Measurements from ENCODE around the gene DDB1.

DDB1 gene

DNA sequence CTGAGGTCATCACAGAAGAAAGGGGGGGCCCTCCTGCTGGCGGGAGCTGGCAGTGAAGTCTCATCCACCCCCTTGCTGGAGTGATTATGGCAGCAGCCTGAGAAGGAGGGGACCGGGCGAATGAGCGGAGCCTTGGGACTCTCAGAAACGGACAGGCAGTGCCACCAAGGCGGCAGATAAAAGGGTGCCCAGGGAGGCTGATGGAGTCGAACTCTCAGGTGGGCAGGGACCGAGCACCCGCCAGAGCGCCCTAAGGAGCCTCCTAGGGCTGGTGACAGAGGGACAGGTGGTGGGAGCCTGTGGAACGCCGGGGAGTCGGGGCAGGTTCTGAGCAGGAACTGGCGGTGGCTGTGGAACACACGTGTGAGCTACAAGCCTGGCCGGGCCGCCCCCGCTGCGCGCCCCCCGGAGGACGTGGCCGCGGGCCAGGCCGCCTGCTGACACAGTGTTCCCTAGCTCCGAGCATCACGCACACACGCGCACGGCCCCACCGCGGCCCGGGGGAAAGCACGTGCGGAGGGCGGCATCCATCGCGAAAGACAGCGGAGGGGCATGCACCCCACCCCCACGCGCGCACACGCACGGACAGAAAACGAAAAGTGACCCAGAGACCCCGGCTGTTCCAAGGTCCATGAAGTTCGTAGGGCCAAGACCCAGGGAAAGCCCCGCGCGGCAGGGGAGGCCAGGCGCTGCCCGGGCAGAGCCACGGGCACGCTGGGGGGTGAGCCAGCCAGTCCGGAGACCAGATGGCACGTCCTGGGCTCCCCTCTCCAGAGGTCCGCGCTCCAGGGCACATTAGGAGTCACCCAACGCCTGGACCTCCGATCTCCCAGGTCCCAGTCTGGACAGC is 38.8 kb downstream of the DDB1 start:
- no peak for DNase-seq

DNA sequence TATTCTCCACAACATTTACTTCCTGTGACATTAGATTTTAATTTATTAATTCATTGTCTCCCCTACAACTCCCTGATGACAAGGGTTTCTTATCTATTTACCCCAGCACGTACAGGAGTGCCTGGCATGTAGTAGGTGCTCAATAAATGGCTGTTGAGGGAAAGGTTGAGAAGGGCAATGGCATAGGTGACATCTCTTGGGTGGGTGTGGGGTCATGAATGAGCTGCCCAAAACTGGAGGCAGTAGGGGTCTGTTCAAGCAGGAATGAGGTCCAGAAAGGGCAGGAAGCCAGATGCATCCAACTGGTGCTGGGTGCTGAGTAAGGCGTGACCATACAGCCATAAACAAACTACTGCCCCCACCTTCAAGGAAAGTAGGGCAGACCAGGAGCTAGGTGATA is 40.5 kb downstream of the DDB1 start:
- no peak for DNase-seq

DNA sequence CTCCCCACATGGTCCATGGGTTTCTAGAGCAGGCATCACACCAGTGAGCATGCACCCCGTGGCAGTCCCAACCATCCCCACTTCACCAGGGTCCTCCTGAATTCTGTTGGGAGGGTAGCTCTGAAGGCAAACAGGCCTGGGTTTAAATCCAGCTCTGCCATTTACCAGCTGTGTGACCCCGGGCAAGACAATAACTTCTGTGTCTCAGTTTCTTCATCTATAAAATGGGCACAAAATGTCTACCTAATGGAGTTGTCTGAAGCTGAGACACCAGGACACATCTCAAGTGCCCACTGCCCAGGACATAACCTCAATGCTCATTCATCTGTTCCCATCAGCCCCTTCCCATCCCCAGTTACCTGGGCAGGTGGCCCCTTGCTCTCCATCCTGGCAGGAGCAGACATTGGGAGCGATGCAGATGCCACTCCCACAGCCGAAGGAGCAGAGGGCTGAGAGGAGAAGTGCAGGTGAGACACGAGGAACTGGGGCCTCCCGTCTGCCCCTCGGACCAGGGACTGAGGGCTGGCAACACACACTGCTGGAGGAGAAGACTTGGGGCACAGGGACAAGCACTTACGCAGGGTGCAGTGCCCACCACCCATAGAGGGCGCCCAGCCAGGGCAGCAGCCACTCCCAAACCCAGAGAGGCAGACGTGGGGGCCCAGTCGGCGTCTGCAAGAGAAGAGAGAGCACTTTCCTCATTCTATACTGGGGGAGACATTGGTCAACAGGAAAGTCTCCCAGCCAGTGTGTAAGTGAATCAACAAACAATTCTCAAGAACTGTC is 41.8 kb downstream of the DDB1 start:
- no peak for DNase-seq

DNA sequence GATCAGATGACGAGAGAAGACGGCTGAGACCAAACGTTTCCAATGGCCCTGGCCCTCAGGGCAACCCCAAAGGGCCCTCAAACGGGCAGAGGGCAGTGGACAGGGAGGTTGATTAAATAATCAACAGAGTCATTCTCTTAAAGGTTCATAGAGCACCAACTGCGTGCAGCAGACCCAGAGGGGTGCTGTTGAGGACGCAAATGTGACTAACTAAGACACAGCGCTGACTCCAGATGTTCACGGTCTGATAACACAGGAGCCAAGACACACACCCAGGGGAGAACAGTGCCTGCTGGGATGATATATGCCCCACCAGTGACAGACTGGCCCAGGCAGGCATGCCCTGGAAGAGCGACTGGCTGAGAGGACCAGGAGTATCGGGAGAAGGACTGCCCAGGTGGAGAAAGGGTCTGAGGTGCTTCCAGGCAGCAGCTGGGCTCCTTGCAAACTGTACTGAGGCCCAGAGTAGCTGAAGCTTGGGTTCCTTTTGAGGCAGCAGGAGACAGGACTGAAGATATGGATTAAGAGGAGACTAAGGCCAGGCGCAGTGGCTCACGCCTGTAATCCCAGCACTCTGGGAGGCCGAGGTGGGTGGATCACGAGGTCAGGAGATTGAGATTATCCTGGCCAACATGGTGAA is 45.4 kb downstream of the DDB1 start:
- no peak for DNase-seq

DNA sequence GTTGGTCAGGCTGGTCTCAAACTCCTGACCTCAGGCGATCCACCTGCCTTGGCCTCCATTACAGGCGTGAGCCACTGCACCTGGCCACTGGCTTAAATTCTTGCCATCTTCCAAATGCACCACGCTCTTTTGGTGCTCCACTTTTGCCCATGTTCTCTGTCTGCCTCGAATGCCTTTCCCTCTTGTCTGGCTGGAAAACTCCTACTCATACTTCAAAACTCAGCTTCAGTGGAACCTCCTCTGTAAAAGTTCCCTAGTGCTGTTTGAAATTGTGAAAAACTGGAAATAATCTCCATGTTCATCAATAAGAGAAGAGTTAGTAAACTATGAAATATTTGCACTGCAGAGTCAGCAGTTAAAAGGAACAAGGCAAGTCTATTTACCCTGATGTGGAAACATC is 49.3 kb downstream of the DDB1 start:
- DNase-seq: no peak

DNA sequence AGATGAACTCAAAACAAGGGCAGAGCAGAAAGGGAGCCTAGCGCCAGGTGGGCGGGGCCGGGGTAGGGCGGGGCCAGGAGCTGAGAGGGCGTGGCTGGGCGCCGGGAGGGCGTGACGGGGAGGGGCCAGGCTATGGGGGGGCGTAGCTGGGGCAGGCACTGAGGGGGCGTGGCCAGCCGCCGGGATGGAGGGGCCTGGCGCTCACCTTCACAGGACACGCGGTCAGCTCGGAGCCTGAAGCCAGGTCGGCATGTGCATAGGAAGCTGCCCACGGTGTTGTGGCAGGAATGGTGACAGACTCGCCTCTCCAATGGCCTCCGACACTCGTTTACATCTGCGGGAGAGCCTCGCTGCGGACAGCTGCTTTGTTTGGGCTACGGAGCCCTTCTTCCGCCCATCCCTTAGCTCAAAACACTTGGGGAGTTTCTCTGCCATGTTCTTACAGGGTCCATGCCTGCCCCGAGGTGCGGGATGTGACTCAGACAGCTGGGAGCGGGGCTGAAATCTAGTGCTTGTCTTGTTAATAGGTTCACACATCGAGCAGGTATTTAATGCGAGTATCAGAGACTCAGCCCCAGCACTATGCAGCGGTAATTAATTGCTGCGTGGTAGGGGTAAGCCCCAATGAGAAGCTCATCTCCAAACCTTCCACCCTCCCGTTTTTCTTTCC is 51.2 kb downstream of the DDB1 start:
- DNase-seq: peak; percentile 50

DNA sequence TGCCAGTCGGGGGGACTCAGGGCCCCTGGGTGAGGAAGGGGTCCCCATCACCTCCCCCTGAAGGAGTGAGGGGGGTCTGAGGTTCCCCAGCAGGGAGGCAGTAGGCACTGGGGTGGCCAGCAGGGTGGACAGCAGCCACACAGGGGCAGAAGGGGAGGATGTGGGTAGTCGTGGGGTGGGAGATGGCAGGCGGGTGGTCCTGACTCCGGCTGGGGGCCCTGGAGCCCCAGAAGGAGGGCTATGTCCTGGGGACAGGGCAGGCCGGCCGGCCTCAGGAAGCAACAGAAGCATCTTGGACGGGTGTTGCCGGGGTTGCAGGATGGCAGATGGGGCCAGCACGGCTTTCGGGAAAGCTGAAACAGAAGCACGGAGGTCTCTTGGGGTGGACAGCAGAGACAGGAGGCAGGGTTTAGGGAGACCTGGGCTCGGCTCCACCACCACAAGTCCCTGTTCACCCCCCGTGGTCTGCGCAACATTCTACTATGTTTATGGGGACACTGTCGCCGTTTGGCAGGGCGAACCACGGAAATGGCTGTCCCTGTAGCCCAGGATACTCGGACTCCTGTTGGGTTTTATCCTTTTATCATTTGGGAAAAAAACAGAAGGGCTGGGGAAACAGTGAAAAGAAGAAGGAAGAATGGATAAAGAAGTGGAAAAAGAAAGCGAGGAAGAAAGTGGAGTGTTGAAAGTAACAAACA is 51.9 kb downstream of the DDB1 start:
- no peak for DNase-seq

DNA sequence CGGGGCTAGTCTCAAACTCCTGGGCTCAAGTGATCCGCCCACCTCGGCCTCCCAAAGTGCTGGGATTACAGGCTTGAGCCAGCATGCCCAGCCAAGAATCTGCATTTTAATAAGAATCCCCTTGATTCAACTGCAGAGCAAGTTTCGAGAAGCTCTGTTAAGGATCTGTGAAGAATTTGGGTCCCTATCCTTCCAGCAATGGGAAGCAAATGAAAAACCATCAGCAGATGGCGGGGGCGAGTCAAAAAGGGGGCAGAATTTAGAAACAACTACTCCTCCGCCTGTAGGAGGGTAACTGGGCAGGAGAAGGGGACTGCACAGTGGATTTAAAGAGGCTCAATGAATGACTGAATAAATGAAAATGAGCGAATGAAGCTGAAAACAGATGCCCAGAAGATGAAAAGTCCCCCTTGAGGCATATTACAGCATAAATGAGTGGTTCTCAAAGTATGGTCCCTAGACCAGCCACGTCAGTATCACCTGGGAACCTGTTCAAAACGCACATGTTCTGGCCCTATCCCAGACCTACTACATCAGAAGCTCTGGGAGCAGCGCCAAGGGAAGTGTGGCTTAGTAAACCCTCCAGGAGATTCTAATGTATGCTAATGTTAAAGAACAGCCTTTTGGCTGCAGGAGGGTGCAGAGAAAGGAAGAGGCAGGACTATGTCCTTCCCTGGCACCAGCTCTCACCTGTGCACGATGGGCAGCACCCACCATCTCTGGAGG is 52.8 kb downstream of the DDB1 start:
- peak; percentile 94 for DNase-seq

DNA sequence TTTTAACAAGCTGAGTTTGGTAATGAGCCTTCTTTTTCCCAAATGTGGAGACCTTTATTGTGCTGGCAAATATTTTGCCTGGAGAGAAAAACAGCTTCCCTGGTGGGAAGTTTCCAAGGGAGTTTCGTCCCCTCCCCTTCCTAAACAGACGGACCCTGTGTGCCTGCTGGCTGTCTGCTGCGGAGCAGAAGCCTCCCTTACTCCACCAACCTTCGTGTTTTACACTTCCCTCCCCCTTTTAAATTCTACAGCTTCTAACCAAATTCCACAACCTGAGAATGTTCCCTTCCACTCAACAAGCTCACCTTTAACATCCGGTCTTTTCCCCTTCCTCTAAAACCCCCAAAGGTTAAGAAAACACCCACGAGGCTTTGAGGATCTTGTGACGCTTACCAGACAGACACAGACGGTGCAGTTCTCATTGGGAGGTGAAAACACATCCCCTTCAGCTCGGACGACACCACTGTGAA is 54.9 kb downstream of the DDB1 start:
- no peak for DNase-seq

DNA sequence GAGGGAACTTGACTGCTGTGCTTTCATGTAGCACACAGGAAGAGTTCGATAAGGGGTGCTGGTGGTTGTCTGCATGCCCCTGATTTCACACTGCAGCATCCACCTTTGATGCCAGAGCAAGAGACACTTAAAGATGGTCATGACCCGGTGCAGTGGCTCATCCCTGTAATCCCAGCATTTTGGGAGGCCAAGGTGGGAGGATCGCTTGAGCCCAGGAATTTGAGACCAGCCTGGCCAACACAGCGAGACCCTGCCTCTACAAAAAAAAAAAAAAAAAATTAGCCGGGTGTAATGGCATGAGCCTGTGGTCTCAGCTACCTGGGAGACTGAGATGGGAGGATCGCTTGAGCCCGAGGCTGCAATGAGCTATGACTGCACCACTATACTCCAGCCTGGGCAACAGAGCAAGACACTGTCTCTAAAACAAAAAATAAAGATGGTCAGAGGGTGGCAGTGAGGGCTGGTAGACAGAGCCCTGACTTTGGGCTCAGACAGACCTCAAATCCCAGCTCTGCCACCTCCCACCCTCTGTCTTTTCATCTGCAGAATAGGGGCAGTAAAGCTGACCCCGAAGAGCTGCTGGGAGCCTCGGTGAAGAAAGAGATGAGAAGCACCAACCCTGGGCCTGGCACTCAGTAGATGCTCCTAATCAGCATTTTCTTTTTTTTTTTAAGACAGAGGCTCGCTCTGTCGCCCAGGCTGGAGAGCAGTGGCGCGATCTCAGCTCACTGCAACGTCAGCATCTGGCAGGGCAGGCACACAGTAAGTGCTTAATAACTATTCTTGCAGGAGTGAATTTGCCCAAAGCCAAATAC is 55.5 kb downstream of the DDB1 start:
- no peak for DNase-seq

DNA sequence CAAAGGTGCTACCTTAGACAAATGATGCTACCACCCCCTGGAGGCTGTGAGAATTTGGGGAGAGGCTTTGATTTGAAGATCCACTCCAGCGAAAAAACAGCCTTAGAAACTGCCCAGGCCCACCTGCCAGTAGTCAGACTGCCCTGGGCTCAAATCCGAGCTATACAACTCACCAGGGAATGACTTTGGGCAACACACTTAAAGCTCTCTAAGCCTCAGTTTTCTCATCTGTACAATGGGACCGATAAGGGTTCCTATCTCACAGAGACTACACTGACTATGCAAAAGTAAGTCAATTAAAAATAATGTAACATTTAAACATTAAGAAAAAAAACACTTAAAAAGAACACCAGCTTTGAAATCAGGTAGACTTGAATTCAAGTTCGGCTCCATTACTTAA is 57.7 kb downstream of the DDB1 start:
- DNase-seq: no peak

DNA sequence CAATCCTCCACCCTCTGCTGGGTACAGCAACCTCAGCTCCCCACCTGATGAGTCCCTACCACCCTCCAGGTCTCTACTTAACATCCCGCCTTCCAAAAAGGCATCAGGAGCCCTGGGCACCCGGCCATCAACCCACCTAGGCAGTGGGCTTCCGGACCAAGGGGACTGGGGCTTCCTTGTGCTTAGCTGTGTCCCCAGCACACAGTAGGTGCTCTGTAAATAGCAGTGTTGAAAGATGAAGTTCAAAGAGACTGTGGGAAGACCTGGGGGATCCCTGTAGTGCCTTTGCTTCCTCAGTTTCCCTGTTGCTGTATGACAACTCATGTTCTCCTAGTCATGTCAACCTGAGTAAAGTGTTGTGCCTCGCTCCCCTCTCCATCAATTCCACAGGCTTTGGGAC is 58.8 kb downstream of the DDB1 start:
- no peak for DNase-seq

DNA sequence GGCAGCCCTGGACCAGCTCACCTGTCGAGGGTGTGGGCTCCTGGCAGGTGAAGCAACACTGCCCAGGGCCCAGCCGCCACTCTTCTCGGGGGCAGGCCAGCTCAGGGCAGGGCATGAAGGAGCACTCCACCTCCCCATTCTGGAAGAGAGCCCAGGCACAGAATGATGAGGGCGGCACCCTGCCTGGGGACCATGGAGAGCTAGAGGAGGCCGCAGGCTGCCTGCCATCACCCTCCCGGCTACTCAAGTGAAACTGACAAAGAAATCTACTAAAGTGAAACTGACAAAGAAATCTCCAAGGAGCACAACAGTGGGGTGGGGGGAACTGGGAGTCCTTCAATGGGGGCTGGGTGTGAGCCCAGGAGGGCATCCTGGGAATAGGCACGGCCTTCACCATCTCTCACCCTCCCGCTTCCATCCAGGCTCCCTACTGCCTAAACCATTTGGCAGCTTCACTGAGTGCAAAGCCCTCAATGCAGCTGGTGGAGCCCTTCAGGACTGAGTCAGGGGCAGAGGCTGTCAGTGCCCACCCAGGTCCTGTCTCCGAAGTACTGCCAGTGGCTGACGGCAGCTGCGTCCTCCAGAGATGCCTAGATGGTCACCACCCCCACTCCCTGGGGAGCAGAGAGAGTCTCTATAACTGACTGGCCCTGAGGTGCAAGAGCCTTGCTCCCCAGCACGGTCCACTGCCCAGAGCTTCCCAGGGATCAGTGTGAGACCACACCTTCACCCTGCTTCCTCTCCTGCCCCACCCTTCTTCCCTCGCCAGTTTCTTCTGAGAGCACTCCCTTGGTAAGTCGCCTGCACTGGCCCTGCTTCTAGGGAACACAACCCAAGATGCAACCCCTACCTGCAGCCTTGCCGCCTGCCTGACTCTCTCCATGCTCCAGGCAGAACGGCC is 59.5 kb downstream of the DDB1 start:
- peak; percentile 82 for DNase-seq

DNA sequence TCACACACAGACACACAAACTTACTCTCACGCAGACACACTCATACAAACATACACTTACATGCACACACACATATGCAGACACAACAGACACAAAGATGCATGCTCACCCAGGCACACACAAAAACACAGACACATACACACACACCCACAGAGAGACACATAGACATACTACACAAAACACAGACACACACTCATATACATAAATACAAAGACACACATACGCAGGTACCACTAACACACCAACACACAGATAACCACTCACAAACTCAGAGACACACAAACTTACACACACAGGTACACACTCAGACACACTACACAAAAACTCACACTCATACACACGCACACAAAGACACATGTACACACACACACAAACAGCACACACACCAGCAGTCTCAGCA is 60.2 kb downstream of the DDB1 start:
- DNase-seq: no peak

DNA sequence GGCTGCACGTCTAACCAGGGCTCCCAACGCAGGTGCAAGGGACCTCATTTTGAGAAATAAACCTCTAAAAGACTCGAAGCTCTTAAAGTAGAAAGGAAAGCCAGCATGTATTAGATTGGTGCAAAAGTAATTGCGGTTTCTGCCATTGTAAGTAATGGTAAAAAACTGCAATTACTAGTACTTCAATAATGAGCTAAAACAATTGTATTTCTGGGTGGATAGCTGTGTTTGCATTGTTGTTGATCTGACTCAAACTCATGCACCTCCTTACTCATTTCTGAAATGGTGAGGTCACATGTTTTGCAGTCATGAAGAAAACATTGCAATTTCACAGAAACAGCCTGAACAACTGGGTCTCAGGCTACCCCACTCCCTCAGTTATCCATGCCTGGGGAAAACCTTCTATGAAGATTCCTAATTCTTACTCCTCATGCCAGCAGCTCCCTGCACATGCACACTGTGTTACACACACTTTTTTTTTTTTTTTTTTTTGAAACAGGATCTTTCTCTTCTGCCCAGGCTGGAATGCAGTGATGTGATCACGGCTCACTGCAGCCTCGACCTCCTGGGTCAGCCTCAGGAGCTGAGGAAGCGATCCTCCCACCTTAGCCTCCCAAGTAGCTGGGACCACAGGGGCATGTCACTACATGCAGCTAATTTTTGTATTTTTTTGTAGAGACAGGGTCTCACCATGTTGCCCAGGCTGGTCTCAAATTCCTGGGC is 62.4 kb downstream of the DDB1 start:
- no peak for DNase-seq

DNA sequence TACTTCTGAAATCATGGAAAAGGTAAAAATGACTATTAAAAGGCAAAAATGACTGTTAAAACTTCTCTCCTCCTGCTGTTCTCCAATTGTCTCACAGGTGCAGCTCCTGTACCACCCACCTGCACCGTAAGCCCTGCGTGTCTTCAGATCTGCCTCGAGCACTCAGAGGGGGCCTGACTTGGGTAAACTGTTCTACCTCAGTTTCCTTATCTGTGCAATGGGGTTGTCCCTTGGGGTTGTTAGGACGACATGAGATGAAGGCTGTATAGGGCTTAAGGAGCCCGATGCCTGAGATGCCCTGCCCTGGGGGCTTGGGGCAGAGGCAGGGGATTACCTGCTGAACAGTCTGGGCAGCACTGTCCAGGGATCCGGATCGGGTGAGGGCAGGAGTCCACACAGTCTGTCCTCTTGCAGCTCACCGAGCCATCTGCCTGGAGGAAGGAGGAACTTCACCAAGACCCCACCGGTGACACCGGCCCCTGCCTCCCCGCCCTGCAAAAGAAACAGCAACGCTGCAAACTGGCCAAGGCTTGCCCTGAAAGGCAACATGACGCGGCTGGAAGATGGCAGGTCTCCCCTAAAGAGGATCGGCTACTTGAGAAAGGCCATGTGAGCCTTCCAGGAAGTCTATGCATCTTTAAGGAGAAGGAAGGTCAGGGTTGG is 64.2 kb downstream of the DDB1 start:
- no peak for DNase-seq

DNA sequence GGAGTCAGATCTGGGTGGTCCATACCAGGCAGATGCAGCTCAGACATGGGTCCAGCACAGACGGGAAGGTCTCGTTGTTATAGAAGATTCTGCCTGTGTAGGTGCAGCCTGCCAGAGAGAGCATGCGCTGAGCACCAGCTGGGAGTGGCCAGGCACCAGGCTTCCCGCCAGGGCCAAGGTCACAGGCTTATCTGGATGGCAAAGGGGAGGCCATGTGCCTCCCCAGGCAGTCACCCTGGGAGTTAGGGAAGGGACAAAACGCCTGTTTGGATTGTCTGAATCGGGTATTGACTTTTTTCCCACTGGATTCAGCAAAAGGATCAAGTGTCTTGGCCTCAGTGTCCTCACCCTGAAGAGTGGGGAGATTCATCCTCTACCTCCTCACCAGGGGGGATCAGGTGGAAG is 65.5 kb downstream of the DDB1 start:
- DNase-seq: no peak

DNA sequence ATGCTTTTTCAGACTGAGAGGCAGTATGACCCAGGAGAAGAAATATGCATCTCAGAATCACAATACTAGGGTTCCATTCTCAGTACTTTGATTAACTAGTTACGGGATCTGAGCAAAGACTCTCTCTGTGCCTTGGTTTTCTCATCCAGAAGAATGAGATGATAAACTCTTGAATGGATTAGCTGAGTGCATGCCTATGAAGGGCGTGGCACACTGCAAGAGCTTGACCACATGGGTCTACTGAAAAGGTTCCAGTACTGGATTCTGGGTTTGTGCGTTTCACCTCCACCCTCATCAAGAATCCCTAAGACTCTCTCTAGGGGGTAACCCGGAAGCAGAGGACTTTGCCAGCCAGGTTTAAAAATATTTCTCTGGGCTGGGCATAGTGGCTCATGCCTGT is 66.3 kb downstream of the DDB1 start:
- no peak for DNase-seq

DNA sequence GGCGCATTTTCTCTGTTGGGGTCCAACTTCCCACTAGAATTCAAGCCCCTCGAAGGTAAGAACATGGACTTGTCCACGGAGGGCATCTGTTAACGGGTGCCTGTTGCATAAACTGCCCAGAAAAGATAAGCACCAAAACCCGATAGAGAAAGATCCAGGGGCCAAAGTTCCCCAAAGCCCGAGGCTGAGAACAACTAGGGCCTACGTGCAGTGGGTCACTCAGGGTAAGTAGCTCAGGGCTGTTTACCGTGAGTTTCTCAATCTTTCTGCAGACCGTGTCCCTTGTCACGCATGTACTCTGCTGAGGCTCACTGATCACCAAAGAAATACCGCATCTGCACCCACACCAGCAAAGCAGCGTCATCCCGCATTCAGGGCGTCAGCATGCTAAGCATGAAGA is 67.5 kb downstream of the DDB1 start:
- no peak for DNase-seq
